Right cardiac atrium (tissue), 5 donors: ENCODE results near the gene FBXL19. TPM values are rescaled to one million over a fixed set of nuclear protein-coding genes. Genes with fewer than 3 reads are reported as not detected.

Source experiments
- ATAC-seq, 2 donors: fragments of 200-7000 bp; cut with Tn5 transposase; one replicate each; pipeline versions ENCODE4 v1.8.0 to v1.9.1; 2020; ENCODE audit warnings: moderate library complexity in 2 of 2, mild to moderate bottlenecking in 1 of 2
- DNase-seq, 3 donors: peaks; one replicate each; pipeline ENCODE4 v3.0.0-alpha.2; 2020
- H3K27ac ChIP-seq: one replicate; pipeline ENCODE4 v1.5.1; 2013; ENCODE audit warnings: mild to moderate bottlenecking, low read length, control low read depth, moderate library complexity
- H3K27me3 ChIP-seq: one replicate; pipeline ENCODE4 v1.6.1; 2013; ENCODE audit not compliant: control insufficient read depth, insufficient read depth
- H3K4me1 ChIP-seq: one replicate; pipeline ENCODE4 v1.6.1; 2013; ENCODE audit warnings: low read length; ENCODE audit not compliant: control insufficient read depth, insufficient read depth
- H3K4me3 ChIP-seq: one replicate; pipeline ENCODE4 v1.5.1; 2013; ENCODE audit warnings: low read length, control low read depth
- H3K9me3 ChIP-seq: one replicate; pipeline ENCODE4 v1.6.1; 2013; ENCODE audit warnings: low read length; ENCODE audit not compliant: control insufficient read depth
- WGBS: extraction: QIAGEN DNeasy Blood & Tissue Kit; methylation state at CpG from one replicate; pipeline ENCODE4 v1.1.7; 2013; 5-methylcytosine and 5-hydroxymethylcytosine counted together
- intact Hi-C, 4 donors: fragments of 100-400 bp; cut with DNase I; formaldehyde crosslinking; loops; one replicate each; pipeline versions ENCODE4 v1.11.0 to v1.14.0; 2022 to 2023
- polyA plus RNA-seq: library from polyadenylated mRNA; stranded (reverse); fragments of 200-250 nt; gene quantifications from one replicate; pipeline ENCODE4 v1.2.3, GENCODE V29; 2013
- total RNA-seq, 4 donors: library from RNA; stranded (reverse); fragmentation: NEBNext Ultra II Directional; extraction: Animal tissue kit (Norgen Biotek cat#: 25700); gene quantifications; one replicate each; pipeline ENCODE4 v1.2.1, GENCODE V29; 2021
- donor health status: healthy with polysubstance abuse.
- donor health status: DM: no; HTN: yes; CAD: no.
- donor health status: DM: no; HTN: no; CAD: no.
- donor health status: DM: no; HTN: yes; CAD: no; lungs with severe emphysema.
- donor health status: DM: yes; HTN: yes; CAD: no.

Gene FBXL19
- total and polyA plus RNA-seq, 5 donors = 5.1 to 8.4 (median 6.9) TPM

DNA sequence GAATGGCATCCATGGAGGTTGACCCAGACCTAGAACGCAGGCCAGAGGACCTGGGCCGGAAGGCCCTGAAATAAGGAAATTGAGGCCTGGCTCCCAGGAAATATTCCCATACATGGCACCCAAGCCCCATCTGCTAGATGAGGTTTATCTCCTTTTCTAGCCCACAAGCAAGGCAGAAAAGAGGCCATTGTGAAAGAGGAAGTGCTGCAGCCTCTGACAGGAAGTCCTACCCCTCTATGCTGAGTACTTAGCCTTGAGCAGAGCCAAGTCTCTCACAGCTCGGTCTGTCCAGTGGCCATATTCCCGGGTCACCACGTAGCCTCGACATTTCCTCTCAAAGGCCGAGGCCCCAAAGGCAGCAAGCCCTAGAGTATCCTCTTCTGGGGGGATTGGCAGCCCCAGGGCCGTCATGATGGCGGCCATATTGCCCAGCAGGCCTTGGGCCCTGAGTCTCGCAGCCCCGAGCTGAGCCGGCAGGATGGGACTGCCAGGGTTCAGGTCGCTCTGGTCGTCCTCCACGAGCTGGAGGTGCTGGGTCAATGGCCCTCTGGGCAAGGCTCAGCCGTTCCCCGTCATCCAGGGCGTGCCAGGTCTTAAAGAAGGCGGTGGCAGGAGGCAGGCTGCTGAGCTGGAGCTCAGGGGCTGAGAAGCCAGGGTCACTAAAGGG, 19.1 kb upstream of the FBXL19 start:
- WGBS = 82% methylated on average over 19 of the region's 19 CpGs
- DNase-seq (peak in 1 of 3 donors; percentile 57), ATAC-seq (no peak)
- H3K4me1 ChIP-seq = peaks cover 3% of the 10 kb centered on the region
- H3K9me3 ChIP-seq = no peaks in the 10 kb centered on the region
- H3K27me3 ChIP-seq = no peaks in the 10 kb centered on the region
- intact Hi-C loops = loop anchor here in 1 of 4 donors (5.0 kb wide), 1 partner anchor 62 kb away; no protein-coding TSS in a partner anchor
- H3K27ac ChIP-seq = peak overlapping the region; percentile 89
- H3K4me3 ChIP-seq = no peak overlapping the region

DNA sequence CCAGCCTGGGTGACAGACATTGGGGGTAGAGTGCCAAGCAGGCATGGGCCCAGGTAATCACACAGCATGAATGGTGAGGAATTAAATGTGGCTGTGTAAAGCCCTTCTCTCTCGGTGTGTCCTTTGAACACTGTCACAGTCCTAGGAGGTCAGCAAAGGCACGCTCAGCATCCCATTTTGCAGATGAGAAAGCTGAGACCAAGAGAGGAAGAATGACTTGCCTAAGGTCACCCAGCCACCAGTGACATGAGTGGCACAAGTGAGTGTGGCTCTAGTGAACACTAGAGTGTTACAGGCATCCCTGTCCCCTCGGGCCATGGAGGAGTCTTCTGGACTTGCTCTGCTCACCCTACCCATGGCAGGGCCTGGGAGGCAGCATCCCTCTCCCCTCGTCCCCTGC, 16.3 kb upstream of the FBXL19 start:
- no peak overlapping the region for H3K27ac ChIP-seq
- no peaks in the 10 kb centered on the region for H3K27me3 ChIP-seq
- H3K4me1 ChIP-seq = peaks cover 3% of the 10 kb centered on the region
- peak in 1 of 3 donors; percentile 2 for DNase-seq
- WGBS = 91% methylated on average over 4 of the region's 4 CpGs
- intact Hi-C loops = no loop called here
- no peaks in the 10 kb centered on the region for H3K9me3 ChIP-seq
- no peak overlapping the region for H3K4me3 ChIP-seq
- ATAC-seq = no peak

DNA sequence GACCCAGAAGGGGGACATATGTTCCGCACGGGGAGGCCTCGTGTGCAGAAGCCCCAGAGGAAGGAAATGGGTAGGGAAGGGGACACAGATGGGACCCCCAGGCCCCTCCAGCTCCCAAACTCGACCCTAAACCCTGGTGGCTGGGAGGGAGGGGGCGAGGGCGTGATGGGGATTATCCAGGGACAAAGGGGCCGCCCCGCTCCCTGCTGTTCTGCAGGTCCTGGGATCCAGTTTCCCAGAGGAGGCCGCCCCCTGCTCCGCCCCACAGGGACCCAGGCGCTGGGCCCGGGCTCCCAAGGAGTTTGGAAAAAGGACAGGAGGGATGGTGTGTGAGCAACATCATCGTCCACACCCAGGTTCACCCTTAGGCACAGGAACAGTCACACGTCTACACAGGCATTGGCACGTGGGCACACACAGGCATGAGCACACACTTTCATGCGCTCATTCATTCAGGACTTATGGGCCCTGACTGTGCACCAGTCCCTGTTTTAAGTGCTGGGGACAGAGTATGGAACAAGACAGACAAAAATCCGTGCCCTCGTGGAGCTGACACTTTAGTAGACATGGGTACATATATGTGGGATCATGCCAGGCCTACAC, 12.8 kb upstream of the FBXL19 start:
- ATAC-seq (peak in 1 of 2 donors; percentile 20), DNase-seq (peak in 1 of 3 donors; percentile 38)
- 70% methylated on average over 18 of the region's 18 CpGs for WGBS
- Histone ChIP-seq H3K4me3 (no peak overlapping the region), H3K27ac (no peak overlapping the region), H3K27me3 (no peaks in the 10 kb centered on the region), H3K9me3 (no peaks in the 10 kb centered on the region), H3K4me1 (no peaks in the 10 kb centered on the region)
- intact Hi-C loops = loop anchor here in 1 of 4 donors (10.0 kb wide), 1 partner anchor 76 kb away; no protein-coding TSS in a partner anchor

DNA sequence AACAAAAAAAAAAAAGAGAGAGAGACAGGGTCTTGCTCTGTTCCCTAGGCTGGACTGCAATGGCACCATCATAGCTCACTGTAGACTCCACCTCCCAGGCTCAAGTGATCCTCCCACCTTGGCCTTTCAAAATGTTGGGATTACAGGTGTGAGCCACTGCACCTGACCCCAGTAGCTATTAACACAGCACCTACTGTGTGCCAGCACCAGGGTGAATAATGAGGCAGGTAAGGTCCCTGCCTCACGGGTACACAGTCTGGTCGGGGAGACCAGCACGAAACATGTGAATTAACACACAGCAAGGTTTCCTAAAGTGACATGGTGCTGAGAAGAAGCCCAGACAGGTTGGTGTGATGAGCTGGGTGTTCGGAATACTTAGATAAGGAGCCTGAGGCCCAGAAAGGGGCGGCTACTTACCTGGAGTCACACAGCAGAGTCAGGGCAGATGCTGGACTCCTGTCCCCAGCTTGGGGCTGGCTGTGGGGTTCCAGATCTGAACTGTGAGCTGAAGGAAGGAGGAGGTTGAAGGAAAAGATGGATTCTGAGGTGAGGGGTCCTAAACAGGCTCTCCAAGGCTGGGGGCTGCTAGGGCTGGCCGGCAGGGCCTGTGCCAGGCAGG, 10.5 kb upstream of the FBXL19 start:
- ATAC-seq (no peak), DNase-seq (no peak)
- WGBS = 88% methylated on average over 6 of the region's 6 CpGs
- no peak overlapping the region for H3K27ac ChIP-seq
- H3K4me3 ChIP-seq = no peak overlapping the region
- no peaks in the 10 kb centered on the region for H3K27me3 ChIP-seq
- intact Hi-C loops = loop anchor here in 1 of 4 donors (10.0 kb wide), 1 partner anchor 78 kb away; no protein-coding TSS in a partner anchor
- no peaks in the 10 kb centered on the region for H3K9me3 ChIP-seq
- no peaks in the 10 kb centered on the region for H3K4me1 ChIP-seq

DNA sequence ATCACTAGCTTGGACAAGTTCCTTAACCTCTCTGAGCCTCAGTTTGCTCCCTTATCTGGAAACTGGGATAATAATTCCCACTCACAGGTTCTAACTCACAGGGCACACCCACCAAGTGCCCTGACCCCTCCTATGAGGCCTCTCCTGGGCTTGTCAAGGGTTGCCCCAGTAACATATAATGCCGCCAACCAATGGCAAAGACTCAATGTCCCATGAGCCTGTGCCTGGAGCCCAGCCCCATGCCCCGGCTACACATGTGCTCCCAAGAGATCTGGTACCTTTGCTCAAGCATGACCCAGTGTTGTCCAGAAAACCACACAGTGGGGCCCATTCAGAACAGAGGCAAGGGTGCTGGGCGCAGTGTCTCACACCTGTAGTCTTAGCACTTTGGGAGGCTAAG, 8.5 kb upstream of the FBXL19 start:
- intact Hi-C loops = loop anchor here in 1 of 4 donors (10.0 kb wide), 1 partner anchor 80 kb away; no protein-coding TSS in a partner anchor
- ATAC-seq (no peak), DNase-seq (no peak)
- Histone ChIP-seq H3K27ac (no peak overlapping the region), H3K4me3 (no peak overlapping the region), H3K4me1 (no peaks in the 10 kb centered on the region), H3K27me3 (no peaks in the 10 kb centered on the region), H3K9me3 (no peaks in the 10 kb centered on the region)
- WGBS = 93% methylated on average over 3 of the region's 3 CpGs

DNA sequence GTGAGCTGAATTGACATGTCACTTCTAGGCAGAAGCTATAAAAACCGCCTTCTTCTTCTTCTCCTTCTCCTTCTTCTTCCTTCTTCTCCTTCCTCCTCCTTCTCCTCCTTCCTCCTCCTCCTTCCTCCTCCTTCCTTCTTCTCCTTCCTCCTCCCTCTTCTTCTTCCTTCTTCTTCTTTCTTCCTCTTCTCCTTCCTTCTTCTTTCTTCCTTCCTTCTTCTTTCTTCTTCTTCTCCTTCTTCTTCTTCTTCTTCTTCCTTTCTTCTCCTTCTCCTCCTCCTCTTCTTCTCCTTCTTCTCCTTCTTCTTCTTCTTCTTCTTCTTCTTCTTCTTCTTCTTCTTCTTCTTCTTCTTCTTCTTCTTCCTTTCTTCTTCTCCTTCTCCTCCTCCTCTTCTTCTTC, 4.8 kb upstream of the FBXL19 start:
- ATAC-seq = no peak
- WGBS = 89% methylated on average over 1 of the region's 1 CpG
- Histone ChIP-seq H3K4me3 (no peak overlapping the region), H3K27me3 (no peaks in the 10 kb centered on the region), H3K27ac (no peak overlapping the region), H3K4me1 (no peaks in the 10 kb centered on the region), H3K9me3 (no peaks in the 10 kb centered on the region)
- DNase-seq = no peak
- intact Hi-C loops = loop anchor here in 1 of 4 donors (10.0 kb wide), 1 partner anchor 84 kb away; no protein-coding TSS in a partner anchor

DNA sequence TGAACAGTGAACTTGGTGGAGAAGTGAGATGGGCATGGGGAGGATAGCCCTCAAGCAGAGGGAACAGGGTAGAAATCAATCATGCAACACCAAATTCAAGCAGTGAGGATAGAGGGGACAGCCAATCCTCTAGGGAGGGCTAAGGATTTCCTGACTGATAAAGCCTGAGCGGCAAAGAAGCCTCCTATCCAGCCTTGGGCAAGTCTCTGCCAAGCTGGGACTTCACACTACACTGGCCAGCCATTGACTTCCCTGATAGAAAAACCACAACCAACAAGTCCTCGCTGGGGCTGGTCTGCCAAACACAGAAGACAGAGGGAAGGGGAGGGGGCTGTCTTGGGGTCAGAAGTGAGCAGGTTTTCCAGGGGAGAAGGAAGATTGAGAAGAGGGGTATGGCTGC, 2.5 kb upstream of the FBXL19 start:
- intact Hi-C loops = loop anchor here in 3 of 4 donors (2.0 to 10.0 kb wide), 3 partner anchors 76 to 79 kb away; no protein-coding TSS in a partner anchor
- Histone ChIP-seq H3K4me3 (no peak overlapping the region), H3K27me3 (no peaks in the 10 kb centered on the region), H3K4me1 (no peaks in the 10 kb centered on the region), H3K9me3 (no peaks in the 10 kb centered on the region), H3K27ac (no peak overlapping the region)
- no peak for ATAC-seq
- 55% methylated on average over 2 of the region's 2 CpGs for WGBS
- DNase-seq = peak in 1 of 3 donors; percentile 40

DNA sequence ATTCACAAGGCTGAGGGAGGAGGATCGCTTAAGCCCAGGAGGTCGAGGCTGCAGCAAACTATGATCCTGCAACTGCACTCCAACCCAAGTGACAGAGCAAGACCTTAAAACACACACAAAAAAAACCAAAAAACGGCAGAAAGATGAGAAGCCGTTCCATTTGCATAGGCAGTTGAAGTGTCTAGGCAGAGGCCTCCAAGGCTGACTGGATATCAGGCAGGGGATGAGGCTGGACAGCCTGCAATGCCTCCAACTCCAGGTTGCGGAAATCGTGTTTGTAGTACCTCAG, 2.0 kb upstream of the FBXL19 start:
- H3K27me3 ChIP-seq = no peaks in the 10 kb centered on the region
- DNase-seq (no peak), ATAC-seq (no peak)
- peak overlapping the region; percentile 71 for H3K4me3 ChIP-seq
- WGBS = 29% methylated on average over 6 of the region's 6 CpGs
- H3K9me3 ChIP-seq = no peaks in the 10 kb centered on the region
- intact Hi-C loops = loop anchor here in 3 of 4 donors (2.0 to 10.0 kb wide), 3 partner anchors 77 to 79 kb away; no protein-coding TSS in a partner anchor
- H3K27ac ChIP-seq = no peak overlapping the region
- no peaks in the 10 kb centered on the region for H3K4me1 ChIP-seq

DNA sequence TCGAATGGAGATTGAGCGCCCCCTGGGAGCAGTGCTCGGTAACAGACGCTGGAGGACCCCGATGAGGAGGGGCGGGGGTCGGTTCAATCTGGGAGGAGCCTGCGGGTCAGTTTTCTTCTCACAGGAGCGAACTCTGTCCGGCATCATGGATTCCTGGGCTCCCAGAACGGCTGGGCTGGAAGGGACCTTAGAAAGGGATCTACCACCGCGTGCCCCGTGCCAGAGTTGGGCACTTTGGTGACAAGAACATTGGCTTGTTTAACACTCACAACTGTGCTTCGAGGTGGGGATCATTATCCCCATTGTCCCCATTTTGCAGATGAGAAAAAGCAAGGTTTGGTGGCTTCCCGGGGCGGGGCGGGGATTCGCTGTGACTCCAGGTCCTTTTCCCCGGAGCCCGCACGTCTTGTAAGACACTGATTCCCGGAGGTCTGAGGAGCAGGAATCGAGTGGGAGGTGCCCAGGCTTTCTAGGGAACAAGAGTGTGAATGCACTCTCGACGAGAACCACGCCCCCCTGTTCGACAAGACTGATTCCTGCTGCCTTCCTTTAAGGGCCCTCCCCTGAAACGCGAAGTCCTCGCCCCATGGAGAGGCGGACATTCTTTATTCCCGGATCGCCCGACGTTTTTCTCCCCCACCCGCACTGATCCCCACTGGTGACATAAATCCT, 1.5 kb upstream of the FBXL19 start:
- ATAC-seq (peak; percentile 11 to 30), DNase-seq (peak; percentile 89 to 96 (median 95))
- intact Hi-C loops = loop anchor here in 3 of 4 donors (2.0 to 10.0 kb wide), 3 partner anchors 77 to 80 kb away; no protein-coding TSS in a partner anchor
- no peaks in the 10 kb centered on the region for H3K4me1 ChIP-seq
- H3K27ac ChIP-seq = peak overlapping the region; percentile 92
- WGBS = 1% methylated on average over 37 of the region's 37 CpGs
- no peaks in the 10 kb centered on the region for H3K9me3 ChIP-seq
- H3K27me3 ChIP-seq = no peaks in the 10 kb centered on the region
- peak overlapping the region; percentile 71 for H3K4me3 ChIP-seq

DNA sequence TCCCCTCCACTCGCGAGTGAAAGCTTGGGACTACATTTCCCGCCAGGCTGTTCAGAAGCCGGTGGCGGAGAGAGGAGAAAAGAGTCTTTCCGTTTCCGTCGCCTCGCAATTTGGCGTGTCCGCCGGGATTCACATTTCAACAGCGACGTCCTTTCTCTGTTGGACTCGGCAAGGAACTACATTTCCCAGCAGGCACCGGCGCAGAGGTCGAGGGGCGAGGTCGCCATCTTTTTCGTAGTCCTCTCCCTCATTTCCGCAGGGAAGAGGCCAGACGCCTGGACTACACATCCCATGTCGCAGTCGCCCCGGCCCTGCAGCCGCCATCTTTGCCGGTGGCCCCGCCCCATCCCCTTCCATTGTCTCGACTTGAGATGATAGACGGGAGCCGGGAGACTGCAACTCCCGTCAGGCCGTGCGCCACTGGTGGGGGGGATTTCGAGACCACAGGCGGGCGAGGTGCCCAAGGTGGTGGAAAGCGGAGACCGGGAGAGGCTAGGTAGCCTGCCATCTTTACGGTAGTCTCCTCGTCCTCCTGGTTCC, 882 bp upstream of the FBXL19 start:
- ATAC-seq (peak; percentile 90), DNase-seq (peak; percentile 100)
- peak overlapping the region; percentile 94 for H3K27ac ChIP-seq
- H3K9me3 ChIP-seq = no peaks in the 10 kb centered on the region
- intact Hi-C loops = loop anchor here in 2 of 4 donors (5.0 to 10.0 kb wide), 2 partner anchors 78 to 80 kb away; no protein-coding TSS in a partner anchor
- peak overlapping the region; percentile 95 for H3K4me3 ChIP-seq
- under 1% methylated on average over 42 of the region's 42 CpGs for WGBS
- H3K4me1 ChIP-seq = no peaks in the 10 kb centered on the region
- no peaks in the 10 kb centered on the region for H3K27me3 ChIP-seq
